SK-N-SH (cell line): ENCODE measurements around the gene TYSND1. TPM values are rescaled to one million over a fixed set of nuclear protein-coding genes. Genes with fewer than 3 reads are reported as not detected.

Experiments
- CTCF ChIA-PET: fragments of 300-600, 350-600 bp; formaldehyde crosslinking; extraction: SDS; loops from one replicate; lab custom pipeline; 2021; lab: Yijun Ruan, JAX
- POLR2A ChIA-PET: fragments of 350-600 bp; sonication (Branson Sonifier 250); formaldehyde crosslinking; extraction: SDS; loops from one replicate; lab custom pipeline; 2020; ENCODE audit warnings: antibody characterized with exemption, inconsistent platforms; lab: Yijun Ruan, JAX
- DNase-seq: peaks from one replicate; pipeline ENCODE4 v3.0.0; 2012
- H2AFZ ChIP-seq: fragments of 200-600 bp; sonication (generic); 2 replicates; pipeline ENCODE4 v1.8.1; 2016; ENCODE audit warnings: antibody characterized with exemption, mild to moderate bottlenecking, low read depth
- H3F3A ChIP-seq: fragments of 200-600 bp; sonication (generic); replicated peaks from 2 replicates; pipeline ENCODE3; 2016; ENCODE audit warnings: antibody characterized with exemption, mild to moderate bottlenecking; ENCODE audit not compliant: insufficient read depth
- H3K27ac ChIP-seq, 2 experiments: fragments of 200-500 bp in 1 of 2; fragments of 200-600 bp in 1 of 2; sonication (Bioruptor generic) in 1 of 2; sonication (generic), shearing (Covaris generic) in 1 of 2; 2 replicates each; pipeline versions ENCODE4 v1.5.1 to v1.6.1; 2014 to 2016; ENCODE audit warnings: low read depth in 2 of 2, inconsistent platforms in 1 of 2, low read length in 1 of 2, mild to moderate bottlenecking in 1 of 2, mixed read lengths in 1 of 2
- H3K27me3 ChIP-seq: fragments of 200-600 bp; sonication (generic), shearing (Covaris generic); 2 replicates; pipeline ENCODE4 v1.6.1; 2016; ENCODE audit warnings: mixed run types; ENCODE audit not compliant: insufficient read depth
- H3K36me3 ChIP-seq, 2 experiments: fragments of 200-500 bp in 1 of 2; fragments of 200-600 bp in 1 of 2; sonication (Bioruptor generic) in 1 of 2; sonication (generic) in 1 of 2; replicated peaks in 1 of 2; 2 replicates each; pipeline versions ENCODE3 to v1.5.1; 2014 to 2016; ENCODE audit warnings: low read length in 1 of 2, mild to moderate bottlenecking in 1 of 2; ENCODE audit not compliant: insufficient read depth in 2 of 2, control insufficient read depth in 1 of 2
- H3K4me1 ChIP-seq, 2 experiments: fragments of 200-500 bp in 1 of 2; fragments of 200-600 bp in 1 of 2; sonication (Bioruptor generic) in 1 of 2; sonication (generic), shearing (Covaris generic) in 1 of 2; 2 replicates each; pipeline versions ENCODE4 v1.5.1 to v1.6.1; 2014 to 2016; ENCODE audit warnings: low read depth in 1 of 2, low read length in 1 of 2, mixed run types in 1 of 2; ENCODE audit not compliant: insufficient read depth in 2 of 2, control insufficient read depth in 1 of 2
- H3K4me2 ChIP-seq: fragments of 200-600 bp; sonication (generic), shearing (Covaris generic); 2 replicates; pipeline ENCODE4 v1.6.1; 2017; ENCODE audit warnings: mixed run types
- H3K4me3 ChIP-seq, 2 experiments: fragments of 200-500 bp in 1 of 2; fragments of 200-600 bp in 1 of 2; sonication (Bioruptor generic) in 1 of 2; sonication (generic), shearing (Covaris generic) in 1 of 2; 2 replicates each; pipeline versions ENCODE4 v1.5.1 to v1.8.1; 2014 to 2016; ENCODE audit warnings: low read depth in 2 of 2, inconsistent platforms in 1 of 2, low read length in 1 of 2, mild to moderate bottlenecking in 1 of 2, mixed read lengths in 1 of 2, moderate library complexity in 1 of 2
- H3K79me2 ChIP-seq: fragments of 200-600 bp; sonication (generic); 2 replicates; pipeline ENCODE4 v1.8.1; 2017; ENCODE audit warnings: mild to moderate bottlenecking; ENCODE audit not compliant: insufficient read depth
- H3K9ac ChIP-seq: fragments of 200-600 bp; sonication (generic); 2 replicates; pipeline ENCODE4 v1.6.1; 2017; ENCODE audit warnings: mixed run types
- H3K9me2 ChIP-seq: fragments of 200-600 bp; sonication (generic); 2 replicates; pipeline ENCODE4 v1.6.1; 2017; ENCODE audit warnings: mixed run types
- H3K9me3 ChIP-seq: fragments of 200-600 bp; sonication (generic); 2 replicates; pipeline ENCODE4 v1.6.1; 2017; ENCODE audit warnings: mixed run types, mild to moderate bottlenecking, moderate library complexity
- H4K20me1 ChIP-seq: fragments of 200-600 bp; sonication (generic); 2 replicates; pipeline ENCODE4 v1.6.1; 2017; ENCODE audit warnings: mild to moderate bottlenecking, mixed run types; ENCODE audit not compliant: insufficient read depth
- CTCF ChIP-seq: fragments of 200-600 bp; sonication (generic); IDR thresholded peaks from 2 replicates; pipeline ENCODE4 v1.6.1; 2017; ENCODE audit warnings: antibody characterized with exemption, mild to moderate bottlenecking, moderate library complexity
- FOSL2 ChIP-seq: IDR thresholded peaks from 2 replicates; pipeline ENCODE4 v1.4.0; 2012; ENCODE audit warnings: low read depth, mild to moderate bottlenecking, moderate library complexity, borderline replicate concordance
- FOXJ3 ChIP-seq: sonication (generic); formaldehyde crosslinking; IDR thresholded peaks from 2 replicates; pipeline ENCODE4 v1.5.1; 2020; ENCODE audit warnings: mild to moderate bottlenecking, missing genetic modification reagents
- FOXM1 ChIP-seq: IDR thresholded peaks from 2 replicates; pipeline ENCODE4 v1.4.0; 2012; ENCODE audit warnings: low read depth, mild to moderate bottlenecking
- GABPA ChIP-seq: IDR thresholded peaks from 2 replicates; pipeline ENCODE4 v1.4.0; 2012; ENCODE audit warnings: low read depth, mild to moderate bottlenecking
- JUND ChIP-seq: IDR thresholded peaks from 2 replicates; pipeline ENCODE4 v1.4.0; 2012
- MEF2A ChIP-seq: IDR thresholded peaks from 2 replicates; pipeline ENCODE4 v1.4.0; 2012; ENCODE audit warnings: low read depth, borderline replicate concordance
- MXI1 ChIP-seq: IDR thresholded peaks from 2 replicates; pipeline ENCODE4 v1.6.1; 2012; ENCODE audit warnings: mild to moderate bottlenecking, low read depth, low read length, improper control_type of control experiment
- NFIC ChIP-seq: IDR thresholded peaks from 2 replicates; pipeline ENCODE4 v1.4.0; 2012; ENCODE audit warnings: borderline replicate concordance
- NRF1 ChIP-seq: IDR thresholded peaks from 2 replicates; pipeline ENCODE4 v1.6.1; 2012; ENCODE audit warnings: low read depth, mild to moderate bottlenecking, low read length
- PBX3 ChIP-seq: IDR thresholded peaks from 2 replicates; pipeline ENCODE4; 2012
- POLR2AphosphoS5 ChIP-seq: IDR thresholded peaks from 2 replicates; pipeline ENCODE4 v1.6.1; 2012; ENCODE audit warnings: low read depth, low read length
- RXRA ChIP-seq: IDR thresholded peaks from 2 replicates; pipeline ENCODE4 v1.4.0; 2012; ENCODE audit warnings: low read depth, mild to moderate bottlenecking, borderline replicate concordance
- SMC3 ChIP-seq: IDR thresholded peaks from 2 replicates; pipeline ENCODE4 v1.6.1; 2012; ENCODE audit warnings: low read depth, low read length, improper control_type of control experiment
- TAF1 ChIP-seq: IDR thresholded peaks from 2 replicates; pipeline ENCODE4 v1.6.1; 2012; ENCODE audit warnings: low read depth, mild to moderate bottlenecking, low read length, moderate library complexity, borderline replicate concordance
- TCF12 ChIP-seq: IDR thresholded peaks from 2 replicates; pipeline ENCODE4 v1.4.0; 2012
- USF1 ChIP-seq: IDR thresholded peaks from 2 replicates; pipeline ENCODE4 v1.4.0; 2012; ENCODE audit warnings: low read depth, borderline replicate concordance
- WGBS: methylation state at CpG from one replicate; pipeline ENCODE4 v1.1.6; 2017; ENCODE audit warnings: low lambda C conversion rate; 5-methylcytosine and 5-hydroxymethylcytosine counted together
- polyA plus RNA-seq, 3 experiments: library from polyadenylated mRNA; depleted of rRNA; stranded (reverse); fragments of >200 nt; gene quantifications; 2 replicates each; pipeline ENCODE4 v1.2.3, GENCODE V29; 2012

Gene TYSND1
- polyA plus RNA-seq, 1 of the 3 experiments (the other 2 are of a cell fraction): 7.4 TPM

DNA sequence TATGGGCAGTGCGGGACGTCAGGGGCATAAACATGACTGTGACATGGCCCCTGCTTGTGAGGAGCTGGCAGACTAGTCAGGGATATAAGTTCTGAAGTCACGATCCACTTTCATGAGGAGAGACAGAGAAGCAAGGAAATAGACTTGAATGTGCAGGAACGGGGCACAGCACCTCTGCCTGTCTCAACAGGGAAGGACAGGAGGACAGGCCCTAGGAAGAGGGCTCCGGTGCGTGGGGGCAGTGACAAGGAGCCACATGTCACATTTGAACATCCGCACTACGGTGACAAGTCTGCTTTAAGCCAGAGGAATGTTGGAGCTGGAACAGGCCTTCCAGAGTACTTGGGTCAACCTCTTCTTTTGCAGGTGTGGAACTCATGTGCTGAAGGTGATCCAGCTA, 43.6 kb upstream of the TYSND1 start (continued):
- TF ChIP-seq USF1: no peak
- TF ChIP-seq CTCF: no peak
- TF ChIP-seq FOSL2: no peak
- TF ChIP-seq MXI1: no peak
- no peak for TF ChIP-seq GABPA
- no peak for TF ChIP-seq TAF1

- no peaks in the 10 kb centered on the region for H3K27me3 ChIP-seq
- WGBS: 92% methylated on average over 1 of the region's 1 CpG
- no peak overlapping the region for H3K4me2 ChIP-seq
- no peak overlapping the region for H3K27ac ChIP-seq
- H3K9me2 ChIP-seq: no peaks in the 10 kb centered on the region
- H3K9ac ChIP-seq: no peak overlapping the region
- H3K79me2 ChIP-seq: no peaks in the 10 kb centered on the region
- H4K20me1 ChIP-seq: no peaks in the 10 kb centered on the region
- no peak overlapping the region for H3K4me3 ChIP-seq
- H3K9me3 ChIP-seq: no peaks in the 10 kb centered on the region
- peaks cover 22% of the 10 kb centered on the region for H3F3A ChIP-seq
- TF ChIP-seq FOSL2 (no peak), NRF1 (no peak), RXRA (no peak), MXI1 (no peak), JUND (no peak), TCF12 (no peak), FOXM1 (no peak), MEF2A (no peak)
- ChIA-PET POLR2A (no interaction called here), CTCF (no interaction called here)
- no peak for DNase-seq
- H3K36me3 ChIP-seq: no peaks in the 10 kb centered on the region
- no peak overlapping the region for H2AFZ ChIP-seq
- peaks cover 10 to 25% of the 10 kb centered on the region in 2 experiments for H3K4me1 ChIP-seq
These were observed 42.3 kb upstream of the TYSND1 start for GRCh38 chr10:70188768-70189167.

- ChIA-PET POLR2A (no interaction called here), CTCF (no interaction called here)
- H3K9me2 ChIP-seq: no peaks in the 10 kb centered on the region
- 37% methylated on average over 3 of the region's 3 CpGs for WGBS
- DNase-seq: no peak
- peaks cover 5 to 14% of the 10 kb centered on the region in 2 experiments for H3K4me1 ChIP-seq
- no peaks in the 10 kb centered on the region for H3K79me2 ChIP-seq
- H3K27me3 ChIP-seq: no peaks in the 10 kb centered on the region
- no peak overlapping the region for H3K9ac ChIP-seq
- no peak overlapping the region for H2AFZ ChIP-seq
- H4K20me1 ChIP-seq: no peaks in the 10 kb centered on the region
- H3K36me3 ChIP-seq: no peaks in the 10 kb centered on the region
- TF ChIP-seq POLR2AphosphoS5 (no peak), FOSL2 (0 out of 2 replicates have a peak, but pooled peaks have one; percentile 21), SMC3 (no peak), PBX3 (no peak), MXI1 (no peak), TCF12 (no peak), NFIC (peak; percentile 15; the same call in 1 of the 2 replicates), FOXJ3 (no peak)
- H3K4me2 ChIP-seq: no peak overlapping the region
- no peaks in the 10 kb centered on the region for H3K9me3 ChIP-seq
- no peak overlapping the region for H3K27ac ChIP-seq
- no peak overlapping the region for H3K4me3 ChIP-seq
- peaks cover 4% of the 10 kb centered on the region for H3F3A ChIP-seq
These were observed 40.1 kb upstream of the TYSND1 start for GRCh38 chr10:70186571-70186970.
